Lower leg skin (tissue), 3 donors: ENCODE results near the gene NFU1.

Source experiments
- CTCF ChIP-seq, 3 donors: fragments of 450-650 bp; IDR thresholded peaks; one replicate each; pipeline ENCODE4 v1.5.1; 2016; ENCODE audit warnings: antibody characterized with exemption in 3 of 3, mild to moderate bottlenecking in 3 of 3, moderate library complexity in 2 of 3
- POLR2A ChIP-seq, 2 donors: fragments of 450-650 bp; IDR thresholded peaks; one replicate each; pipeline ENCODE4 v1.6.1; 2016 to 2017; ENCODE audit warnings: antibody characterized with exemption in 2 of 2, mild to moderate bottlenecking in 1 of 2, moderate library complexity in 1 of 2

DNA sequence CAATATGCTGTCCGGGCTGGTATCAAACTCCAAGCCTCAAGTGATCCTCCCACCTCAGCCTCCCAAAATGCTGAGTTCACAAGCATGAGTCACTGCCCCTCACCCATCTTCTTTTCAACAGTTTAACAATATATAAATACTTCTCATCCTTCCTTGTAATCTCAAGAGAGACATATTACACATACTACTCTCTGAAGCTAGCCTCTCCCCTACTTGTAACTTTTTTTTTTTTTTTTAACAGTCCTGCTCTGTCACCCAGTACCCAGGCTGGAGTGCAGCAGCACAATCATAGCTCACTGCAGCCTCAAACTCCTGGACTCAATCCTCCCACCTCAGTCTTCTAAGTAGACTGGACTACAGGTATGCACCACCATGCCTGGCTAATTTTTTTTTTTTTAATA lies 55.9 kb downstream of the NFU1 start:
- TF ChIP-seq CTCF (IDR thresholded peaks at IDR 0.05) (no peak), POLR2A (IDR thresholded peaks at IDR 0.05) (no peak)
